Loucy (cell line): ENCODE results near the gene PEX3.

Source experiments
- EZH2phosphoT487 ChIP-seq: fragments of 200-600 bp; IDR thresholded peaks from 2 replicates; pipeline ENCODE4 v1.6.1; 2018; ENCODE audit warnings: antibody characterized with exemption, mild to moderate bottlenecking, moderate library complexity, borderline replicate concordance
- TF ChIP-seq, protein P1 (sequence below): fragments of 200-600 bp; sonication (generic); conservative IDR thresholded peaks from 2 replicates; pipeline ENCODE4 v1.5.1; 2014; ENCODE audit warnings: mild to moderate bottlenecking, antibody characterized with exemption, low read length

DNA sequence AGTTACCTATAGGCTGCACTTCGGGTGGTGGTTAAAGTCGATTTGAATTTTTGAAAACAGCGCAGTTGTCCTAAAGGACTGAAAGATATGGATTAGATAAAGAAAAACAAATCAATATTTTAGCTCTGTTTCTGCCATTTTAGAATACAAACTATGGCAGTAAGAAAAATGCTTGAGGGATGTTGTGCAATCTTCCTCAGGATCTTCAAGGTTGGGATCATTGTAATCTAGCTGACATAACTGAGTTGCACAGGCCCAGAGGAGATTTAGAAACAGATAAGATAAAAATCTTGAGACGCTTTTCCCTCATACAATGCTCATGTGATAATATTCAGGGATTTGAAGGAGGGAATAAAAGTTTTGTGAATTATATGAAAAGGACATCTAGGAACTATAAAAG is 926 bp downstream of the PEX3 start:
- TF ChIP-seq, protein P1, sequence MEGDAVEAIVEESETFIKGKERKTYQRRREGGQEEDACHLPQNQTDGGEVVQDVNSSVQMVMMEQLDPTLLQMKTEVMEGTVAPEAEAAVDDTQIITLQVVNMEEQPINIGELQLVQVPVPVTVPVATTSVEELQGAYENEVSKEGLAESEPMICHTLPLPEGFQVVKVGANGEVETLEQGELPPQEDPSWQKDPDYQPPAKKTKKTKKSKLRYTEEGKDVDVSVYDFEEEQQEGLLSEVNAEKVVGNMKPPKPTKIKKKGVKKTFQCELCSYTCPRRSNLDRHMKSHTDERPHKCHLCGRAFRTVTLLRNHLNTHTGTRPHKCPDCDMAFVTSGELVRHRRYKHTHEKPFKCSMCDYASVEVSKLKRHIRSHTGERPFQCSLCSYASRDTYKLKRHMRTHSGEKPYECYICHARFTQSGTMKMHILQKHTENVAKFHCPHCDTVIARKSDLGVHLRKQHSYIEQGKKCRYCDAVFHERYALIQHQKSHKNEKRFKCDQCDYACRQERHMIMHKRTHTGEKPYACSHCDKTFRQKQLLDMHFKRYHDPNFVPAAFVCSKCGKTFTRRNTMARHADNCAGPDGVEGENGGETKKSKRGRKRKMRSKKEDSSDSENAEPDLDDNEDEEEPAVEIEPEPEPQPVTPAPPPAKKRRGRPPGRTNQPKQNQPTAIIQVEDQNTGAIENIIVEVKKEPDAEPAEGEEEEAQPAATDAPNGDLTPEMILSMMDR, result no peak
- no peak for TF ChIP-seq EZH2phosphoT487
